ENCODE data around the gene PTEN.
"Not testable (repeated sequence)": the region's sequence is repeated elsewhere in the genome, so short reads cannot be mapped to it uniquely, and the experiment has no call there.

PTEN gene

DNA sequence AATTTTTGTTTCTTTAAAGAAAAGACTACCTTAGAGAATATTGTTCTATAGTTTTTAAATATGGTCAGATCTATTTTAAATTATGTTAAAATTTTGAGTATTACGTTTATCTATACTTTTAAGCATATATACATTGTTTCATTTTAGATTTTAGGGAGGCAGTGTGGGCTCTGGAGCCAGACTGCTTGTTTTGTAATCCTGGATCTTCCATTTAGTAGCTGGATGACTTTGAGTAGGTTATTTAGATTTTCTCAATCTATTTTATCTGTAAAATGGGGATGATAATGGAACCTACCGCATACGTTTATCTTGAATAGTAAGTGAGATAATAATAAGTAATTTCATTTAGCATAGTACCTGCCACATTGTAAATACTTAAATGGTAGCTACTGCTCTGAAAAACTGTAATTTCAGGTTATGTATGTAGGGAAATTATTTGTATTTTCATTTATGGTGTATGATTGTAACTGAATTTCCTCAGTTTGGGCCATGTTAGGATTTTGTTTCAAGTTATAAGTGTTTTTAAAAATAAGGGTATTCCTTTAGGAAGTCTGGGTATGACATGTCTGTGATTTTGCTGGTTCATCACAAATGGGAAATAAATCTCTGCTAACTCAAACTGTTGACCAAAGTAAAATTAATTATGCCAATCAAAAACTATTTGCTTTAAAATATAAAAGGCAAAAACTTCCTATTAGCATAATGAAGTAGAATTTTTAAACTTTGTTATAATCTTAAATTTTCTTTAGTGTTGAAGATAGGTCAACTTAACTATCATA, 6.5 kb downstream of the PTEN start:
- no peak for DNase-seq (ENCODE audit: low spot score)

DNA sequence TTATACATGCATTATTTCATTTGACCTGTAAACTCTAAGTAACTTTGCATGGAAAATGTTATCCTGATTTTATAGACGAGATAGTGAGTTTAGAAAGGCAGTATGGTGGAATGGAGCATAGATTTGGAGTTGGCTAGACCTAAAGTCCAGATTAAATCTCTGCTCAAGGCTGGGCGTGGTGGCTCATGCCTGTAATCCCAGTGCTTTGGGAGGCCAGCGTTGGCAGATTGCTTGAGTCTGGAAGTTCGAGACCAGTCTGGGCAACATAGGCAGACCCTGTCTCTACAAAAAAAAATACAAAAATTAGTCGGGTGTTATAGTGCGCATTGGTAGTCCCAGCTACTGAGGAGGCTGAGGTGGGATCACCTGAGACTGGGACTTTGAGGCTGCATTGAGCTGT, 9.4 kb downstream of the PTEN start:
- DNase-seq (ENCODE audit: low spot score), result no peak

DNA sequence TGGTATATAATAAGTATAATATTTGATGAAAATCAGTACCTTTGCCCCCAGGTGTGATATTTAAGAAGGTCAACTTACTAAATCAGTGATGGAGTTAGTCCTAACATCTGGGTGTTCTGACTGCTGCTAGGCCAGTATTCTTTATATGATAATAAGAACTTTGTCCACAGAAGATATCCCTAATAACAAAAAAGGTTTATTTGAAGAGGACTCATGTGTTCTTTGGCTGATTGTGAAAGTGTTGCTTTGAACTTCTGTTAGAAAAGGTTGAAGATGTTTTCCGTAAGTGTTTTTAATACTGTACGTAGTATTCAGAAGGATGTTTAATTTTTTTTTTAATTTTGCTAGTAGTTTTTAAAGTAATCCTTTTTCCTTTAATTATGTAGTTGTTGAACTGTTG, 10.2 kb downstream of the PTEN start:
- no peak for DNase-seq (ENCODE audit: low spot score)

DNA sequence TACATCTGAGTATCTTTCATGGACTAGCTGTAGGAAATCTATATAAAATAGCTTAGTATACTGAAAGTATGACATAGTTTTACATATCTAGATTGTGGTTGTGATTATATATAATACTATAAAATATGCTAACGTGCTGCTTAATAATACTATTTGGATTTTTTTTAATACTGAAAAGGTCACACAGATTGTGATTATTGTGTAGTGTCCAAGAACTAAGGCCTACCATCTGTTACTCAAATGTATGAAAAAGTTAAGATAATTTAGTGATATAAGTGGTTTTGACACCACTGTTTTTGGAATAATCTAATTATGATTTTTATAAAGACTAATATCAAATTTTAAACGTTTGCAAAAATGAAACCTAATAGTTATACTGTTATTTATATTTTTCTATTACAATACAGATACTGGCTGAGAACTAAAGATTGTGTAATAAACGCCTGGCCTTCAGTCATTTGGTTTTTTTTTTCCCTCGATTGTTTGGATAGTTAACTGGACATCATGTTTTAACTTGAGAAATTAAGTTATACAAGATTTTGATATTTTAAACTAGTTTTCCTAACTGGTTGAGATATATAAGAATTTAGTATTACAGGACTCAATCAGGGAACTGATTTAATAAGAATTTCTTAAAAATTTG, 12.6 kb downstream of the PTEN start:
- DNase-seq (ENCODE audit: low spot score), result no peak

DNA sequence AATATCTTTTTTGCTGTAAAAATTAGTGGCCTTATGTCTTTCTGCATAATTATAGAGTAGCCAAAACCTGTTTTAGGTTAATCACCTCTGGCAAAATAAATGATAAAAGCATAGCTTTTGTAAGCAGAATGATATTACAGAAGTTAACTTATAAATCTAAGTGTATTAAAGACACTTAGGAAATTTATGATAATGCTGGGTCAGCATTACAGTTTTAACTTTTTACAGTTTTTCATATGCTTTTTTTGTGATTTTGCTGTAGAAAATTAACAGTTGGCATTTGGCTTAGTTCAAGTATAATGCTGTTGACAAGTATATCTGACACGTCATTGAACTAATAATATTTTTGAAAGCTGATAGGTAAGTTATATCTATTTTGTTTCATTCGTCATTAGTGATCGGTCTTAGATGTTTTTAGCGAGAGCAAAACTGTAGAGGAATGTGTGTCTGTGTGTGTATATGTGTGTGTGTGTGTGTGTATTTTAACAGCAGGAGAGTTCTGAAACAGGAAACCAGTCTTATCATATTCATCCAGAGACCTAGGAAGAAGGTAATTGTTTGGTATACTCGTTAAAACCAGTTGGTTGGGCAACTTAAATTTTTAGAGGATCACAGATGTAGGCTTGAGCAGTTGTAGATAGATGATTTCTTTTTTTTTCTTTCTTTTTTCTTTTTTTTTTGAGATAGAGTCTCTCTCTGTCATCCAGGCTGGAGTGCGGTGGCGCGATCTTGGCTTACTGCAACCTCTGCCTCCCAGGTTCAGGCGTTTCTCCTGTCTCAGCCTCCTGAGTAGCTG, 15.4 kb downstream of the PTEN start:
- no peak for DNase-seq (ENCODE audit: low spot score)

DNA sequence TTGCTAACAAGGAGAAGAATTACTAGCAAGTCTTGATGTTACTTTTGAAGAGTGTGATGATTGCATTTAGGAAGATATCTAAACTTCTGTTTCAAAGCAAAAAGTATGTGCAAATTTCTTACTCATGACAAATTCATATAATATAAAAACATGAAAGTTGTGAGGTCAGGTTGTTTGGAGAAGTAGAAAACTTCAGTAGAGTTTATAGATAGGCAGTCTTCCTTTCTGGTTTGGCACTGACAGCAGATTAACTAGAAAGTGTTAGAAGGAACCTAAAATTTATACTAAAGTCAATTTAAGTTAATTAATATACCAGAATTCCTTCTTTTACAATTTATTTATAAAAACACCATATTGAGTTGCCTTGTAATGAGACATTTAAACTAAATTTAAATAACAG, 16.9 kb downstream of the PTEN start:
- DNase-seq (ENCODE audit: low spot score), result no peak

DNA sequence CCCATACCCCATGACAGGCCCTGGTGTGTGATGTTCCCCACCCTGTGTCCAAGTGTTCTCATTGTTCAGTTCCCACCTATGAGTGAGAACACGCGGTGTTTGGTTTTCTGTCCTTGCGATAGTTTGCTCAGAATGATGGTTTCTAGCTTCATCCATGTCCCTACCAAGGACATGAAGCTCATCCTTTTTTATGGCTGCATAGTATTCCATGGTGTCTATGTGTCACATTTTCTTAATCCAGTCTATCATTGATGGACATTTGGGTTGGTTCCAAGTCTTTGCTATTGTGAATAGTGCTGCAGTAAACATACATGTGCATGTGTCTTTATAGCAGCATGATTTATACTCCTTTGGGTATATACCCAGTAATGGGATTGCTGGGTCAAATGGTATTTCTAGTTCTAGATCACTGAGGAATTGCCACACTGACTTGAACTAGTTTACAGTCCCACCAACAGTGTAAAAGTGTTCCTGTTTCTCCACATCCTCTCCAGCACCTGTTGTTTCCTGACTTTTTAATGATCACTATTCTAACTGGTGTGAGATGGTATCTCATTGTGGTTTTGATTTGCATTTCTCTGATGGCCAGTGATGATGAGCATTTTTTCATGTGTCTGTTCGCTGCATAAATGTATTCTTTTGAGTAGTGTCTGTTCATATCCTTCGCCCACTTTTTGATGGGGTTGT, 18.1 kb downstream of the PTEN start:
- DNase-seq (ENCODE audit: low spot score), result not testable (repeated sequence)

DNA sequence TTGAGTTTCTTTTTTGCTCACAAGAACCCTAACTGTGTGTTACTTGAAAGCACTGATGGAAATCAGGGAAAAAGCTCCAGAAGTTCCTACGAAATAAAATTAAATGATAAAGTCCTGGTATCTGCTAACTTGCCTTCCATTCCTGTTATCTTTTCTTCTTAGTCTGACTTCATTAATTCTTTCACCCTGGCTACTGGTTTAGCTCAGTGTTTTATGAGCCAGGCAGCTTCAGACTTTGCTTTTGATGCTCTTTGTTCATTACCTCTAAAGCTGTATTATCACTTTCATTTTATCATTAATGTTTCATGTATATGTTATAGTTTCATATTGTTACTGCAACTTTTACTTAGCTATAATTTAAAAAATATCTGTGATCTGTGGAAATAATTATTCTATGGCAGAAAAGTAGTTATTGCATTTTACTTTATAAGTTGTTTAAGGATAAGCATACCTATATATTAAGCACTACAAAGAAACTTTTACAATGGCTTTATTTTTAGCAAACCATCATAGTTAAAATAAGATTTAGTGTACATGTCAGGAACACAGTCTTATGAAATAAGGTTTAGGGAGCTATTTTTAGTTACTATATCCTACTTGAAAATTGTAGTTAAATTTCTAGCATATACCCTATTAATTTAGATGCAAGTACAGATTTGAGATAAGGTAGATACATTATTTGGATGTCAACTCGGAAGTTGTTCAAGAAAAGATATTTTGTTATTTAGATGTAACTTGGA, 19.3 kb downstream of the PTEN start:
- DNase-seq (ENCODE audit: low spot score), result no peak

DNA sequence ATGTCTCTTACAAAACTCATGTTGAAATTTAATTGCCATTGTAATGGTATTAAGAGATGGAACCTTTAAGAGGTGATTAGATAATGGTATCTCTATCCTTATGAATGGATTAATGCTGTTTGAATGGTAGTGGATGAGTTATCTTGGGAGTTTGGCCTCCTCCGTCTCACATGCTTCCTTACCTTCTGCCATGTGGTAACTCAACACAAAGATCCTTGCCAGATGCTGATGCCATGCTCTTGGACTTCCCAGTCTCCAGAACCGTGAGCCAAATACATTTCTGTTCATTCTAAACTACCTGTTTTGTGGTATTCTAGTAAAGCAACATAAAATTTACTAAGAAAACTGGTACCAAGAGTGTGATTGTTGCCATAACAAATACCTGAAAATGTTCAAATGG, 23.2 kb downstream of the PTEN start:
- no peak for DNase-seq (ENCODE audit: low spot score)

DNA sequence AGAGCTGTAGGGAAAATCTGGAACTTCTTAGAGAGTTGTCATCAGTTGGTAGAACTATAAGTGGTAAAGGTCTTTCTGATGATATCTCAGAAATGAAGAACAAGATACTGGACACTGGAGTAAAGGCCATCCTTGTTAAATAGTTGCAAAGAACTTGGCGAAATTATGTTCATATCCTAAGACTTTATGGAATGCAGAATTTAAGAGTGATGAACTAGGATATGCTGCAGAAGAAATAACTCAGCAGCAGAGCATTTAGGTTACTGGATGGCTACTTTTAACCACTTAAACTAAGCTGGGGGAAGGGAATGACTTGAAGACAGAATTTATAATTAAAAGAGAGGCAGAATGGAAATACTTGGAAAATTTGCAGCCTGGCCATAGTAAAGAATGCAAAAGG, 23.7 kb downstream of the PTEN start:
- no peak for DNase-seq (ENCODE audit: low spot score)

DNA sequence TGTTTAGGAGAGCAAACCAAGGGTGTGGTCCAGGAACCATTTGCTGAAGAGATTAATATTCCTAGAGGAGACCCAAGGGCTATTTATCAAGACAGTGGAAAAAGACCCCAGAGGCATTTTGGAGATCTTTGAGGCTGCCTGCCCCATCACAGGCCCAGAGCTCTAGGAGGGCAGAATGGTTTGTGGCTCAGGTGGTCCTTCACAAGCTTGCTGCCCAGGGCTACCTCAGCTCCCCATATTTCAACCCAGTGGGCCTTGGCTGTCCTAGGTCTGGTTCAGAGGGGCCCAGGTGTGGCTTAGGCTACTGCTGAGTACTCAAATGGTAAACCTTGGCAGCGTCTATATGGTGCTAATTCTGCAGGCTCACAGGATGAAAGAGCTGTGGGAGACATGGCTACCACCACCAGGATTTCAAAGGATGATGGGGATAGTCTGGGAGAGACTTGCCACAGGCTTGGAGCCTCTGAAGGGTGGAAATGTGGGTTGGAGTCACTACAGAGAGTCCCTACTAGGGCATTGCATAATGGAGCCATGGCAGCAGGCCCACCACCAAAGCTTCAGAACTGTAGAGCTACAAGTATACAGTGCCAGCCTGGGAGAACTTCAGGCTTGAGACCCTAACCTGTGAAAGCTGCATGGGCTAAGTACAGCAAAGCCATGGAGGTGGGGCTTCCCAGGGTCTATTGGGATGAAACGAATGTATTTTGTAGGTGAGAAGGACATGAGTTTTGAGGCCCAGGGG, 24.3 kb downstream of the PTEN start:
- no peak for DNase-seq (ENCODE audit: low spot score)

DNA sequence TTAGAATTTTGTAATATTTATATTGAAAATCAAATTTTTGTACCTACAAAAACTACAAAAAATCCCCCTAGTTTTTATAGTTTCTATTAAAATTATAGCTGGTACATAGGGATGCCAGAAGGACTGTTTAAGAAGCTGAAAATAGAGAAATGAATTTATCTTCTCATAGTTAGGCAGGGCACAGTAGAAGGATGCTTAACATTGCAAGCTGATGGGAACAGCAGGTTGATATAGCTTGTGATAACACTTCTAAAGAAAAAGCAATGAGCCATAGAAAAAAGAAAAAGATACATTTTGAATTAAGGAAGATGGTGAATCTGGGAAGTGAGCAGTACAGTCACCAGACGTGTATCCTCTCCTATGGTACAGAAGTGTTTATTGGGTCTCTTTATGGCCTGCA, 32.0 kb downstream of the PTEN start:
- DNase-seq (ENCODE audit: low spot score), result no peak

DNA sequence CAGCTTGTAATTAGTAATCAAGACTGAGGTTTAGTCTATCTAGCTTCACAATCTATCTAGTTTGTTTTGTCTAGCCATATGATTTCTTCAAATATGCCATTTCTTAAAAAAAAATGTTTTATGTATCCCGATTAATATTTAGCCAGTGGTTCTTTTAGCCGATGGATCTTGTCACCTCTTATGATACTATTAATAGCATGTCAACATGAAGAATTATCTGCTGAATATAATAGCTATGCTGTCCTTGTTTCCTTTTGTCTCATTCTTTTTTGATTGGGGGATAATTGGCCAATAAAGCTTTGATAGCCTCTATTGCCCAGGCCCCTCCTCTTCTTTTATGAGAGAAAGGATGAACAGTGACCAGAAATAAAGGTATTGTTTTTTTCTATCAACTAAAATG, 32.8 kb downstream of the PTEN start:
- DNase-seq (ENCODE audit: low spot score), result no peak

DNA sequence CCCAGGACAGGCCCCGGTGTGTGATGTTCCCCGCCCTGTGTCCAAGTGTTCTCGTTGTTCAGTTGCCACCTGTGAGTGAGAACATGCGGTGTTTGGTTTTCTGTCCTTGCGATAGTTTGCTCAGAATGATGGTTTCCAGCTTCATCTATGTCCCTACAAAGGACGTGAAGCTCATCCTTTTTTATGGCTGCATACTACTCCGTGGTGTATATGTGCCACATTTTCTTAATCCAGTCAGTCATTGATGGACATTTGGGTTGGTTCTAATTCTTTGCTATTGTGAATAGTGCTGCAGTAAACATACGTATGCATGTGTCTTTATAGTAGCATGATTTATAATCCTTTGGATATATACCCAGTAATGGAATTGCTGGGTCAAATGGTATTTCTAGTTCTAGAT, 34.5 kb downstream of the PTEN start:
- DNase-seq (ENCODE audit: low spot score), result not testable (repeated sequence)

DNA sequence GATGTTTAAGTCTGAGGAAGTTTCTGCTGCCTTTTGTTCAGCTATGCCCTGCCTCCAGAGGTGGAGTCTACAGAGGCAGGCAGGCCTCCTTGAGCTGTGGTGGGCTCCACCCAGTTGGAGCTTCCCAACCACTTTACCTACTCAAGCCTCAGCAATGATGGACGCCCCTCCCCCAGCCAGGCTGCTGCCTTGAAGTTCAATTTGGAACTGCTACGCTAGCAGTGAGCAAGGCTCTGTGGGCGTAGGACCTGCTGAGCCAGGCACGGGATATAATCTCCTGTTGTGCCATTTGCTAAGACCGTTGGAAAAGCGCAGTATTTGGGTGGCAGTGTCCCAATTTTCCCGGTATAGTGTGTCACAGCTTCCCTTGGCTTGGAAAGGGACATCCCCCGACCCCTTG, 40.0 kb downstream of the PTEN start:
- DNase-seq (ENCODE audit: low spot score), result not testable (repeated sequence)

DNA sequence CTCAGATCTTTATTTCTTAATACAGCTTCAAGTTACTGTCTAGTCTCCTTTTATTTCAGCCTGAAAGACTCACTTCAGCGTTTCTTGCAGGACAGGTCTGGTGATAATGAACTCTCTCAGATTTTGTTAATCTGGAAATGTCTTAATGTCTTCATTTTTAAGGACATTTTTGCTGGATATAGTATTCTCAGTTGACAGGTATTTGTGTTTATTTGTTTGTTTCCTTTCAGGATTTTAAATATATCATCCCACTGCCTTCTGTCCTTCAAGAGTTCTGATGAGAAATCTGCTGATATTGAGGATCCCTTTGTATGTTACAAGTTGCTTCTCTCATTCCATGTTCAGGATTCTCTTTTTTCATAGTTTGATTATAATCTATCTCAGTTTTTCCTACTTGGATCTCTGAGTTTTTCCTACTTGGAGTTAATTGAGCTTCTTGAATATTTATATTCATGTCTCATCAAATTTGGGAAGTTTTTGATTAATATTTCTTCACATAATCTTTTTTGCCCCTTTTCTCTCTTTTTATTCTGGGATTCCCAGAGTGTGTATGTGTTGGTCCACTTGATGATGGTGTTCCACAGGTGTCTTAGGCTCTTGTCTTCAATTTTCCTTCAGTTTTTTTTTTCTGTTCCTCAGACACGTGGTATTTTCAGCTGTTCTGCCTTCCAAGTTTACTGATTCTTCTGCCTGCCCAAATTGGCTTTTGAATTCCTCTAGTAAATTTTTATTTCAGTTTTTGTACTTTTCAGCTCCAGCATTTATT, 49.9 kb downstream of the PTEN start:
- no peak for DNase-seq (ENCODE audit: low spot score)

DNA sequence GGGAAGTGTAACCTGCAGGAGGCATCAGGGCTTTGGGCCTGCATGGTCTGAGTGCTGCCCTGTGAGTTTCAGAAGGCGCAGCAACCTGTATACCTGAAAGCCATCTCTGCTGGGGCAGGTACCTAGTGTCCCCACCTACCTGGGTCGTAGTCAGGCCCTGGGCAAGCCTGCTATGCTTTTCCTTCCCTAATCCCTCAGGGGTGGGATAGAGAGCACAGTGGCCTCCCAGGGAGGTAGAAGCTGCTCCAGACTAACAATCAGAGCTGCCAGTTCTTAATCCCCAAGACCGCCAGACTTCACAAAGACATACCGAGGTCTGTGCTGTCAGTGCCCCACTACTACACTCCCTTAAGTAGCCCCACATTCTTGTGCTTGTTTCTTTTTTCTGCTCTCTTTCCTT, 52.0 kb downstream of the PTEN start:
- DNase-seq (ENCODE audit: low spot score), result no peak

DNA sequence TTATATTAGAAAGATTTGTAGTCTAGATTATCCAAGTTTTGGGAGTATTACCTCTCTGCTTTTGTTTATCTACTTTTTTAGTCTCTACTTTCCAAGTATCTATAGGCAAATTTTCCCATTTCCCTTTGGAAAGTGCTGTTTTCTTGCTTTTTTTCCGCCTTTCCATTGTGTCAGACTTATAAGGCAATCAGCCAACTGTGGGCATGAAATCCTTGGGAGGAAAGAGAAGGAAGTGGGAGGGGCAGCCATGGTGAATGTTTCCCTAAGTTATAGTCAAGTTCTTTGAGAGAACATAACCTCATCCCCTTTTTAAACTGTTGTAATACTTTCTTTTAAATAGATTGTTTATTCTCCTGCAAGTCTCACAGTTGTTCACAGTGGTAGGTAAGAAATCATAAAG, 52.6 kb downstream of the PTEN start:
- DNase-seq (ENCODE audit: low spot score), result no peak

DNA sequence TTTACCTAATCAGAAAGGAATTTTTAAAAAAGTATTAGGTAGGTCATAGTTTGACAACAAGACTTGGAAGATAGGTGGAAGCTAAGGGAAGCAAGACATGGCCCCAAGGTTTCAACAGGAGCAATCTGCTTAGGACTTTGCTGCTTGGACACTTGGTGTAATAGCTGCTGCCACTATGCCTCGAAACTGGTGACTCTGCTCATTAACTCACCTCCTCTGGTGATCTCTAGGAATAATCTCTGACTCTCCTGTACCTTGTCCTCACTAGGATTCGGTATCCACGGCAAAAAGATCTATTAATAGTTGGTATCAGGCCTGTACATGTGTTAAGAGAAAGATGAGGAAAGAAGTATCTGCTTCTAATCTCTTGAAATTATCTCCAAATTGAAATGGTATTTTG, 53.1 kb downstream of the PTEN start:
- DNase-seq (ENCODE audit: low spot score), result no peak

DNA sequence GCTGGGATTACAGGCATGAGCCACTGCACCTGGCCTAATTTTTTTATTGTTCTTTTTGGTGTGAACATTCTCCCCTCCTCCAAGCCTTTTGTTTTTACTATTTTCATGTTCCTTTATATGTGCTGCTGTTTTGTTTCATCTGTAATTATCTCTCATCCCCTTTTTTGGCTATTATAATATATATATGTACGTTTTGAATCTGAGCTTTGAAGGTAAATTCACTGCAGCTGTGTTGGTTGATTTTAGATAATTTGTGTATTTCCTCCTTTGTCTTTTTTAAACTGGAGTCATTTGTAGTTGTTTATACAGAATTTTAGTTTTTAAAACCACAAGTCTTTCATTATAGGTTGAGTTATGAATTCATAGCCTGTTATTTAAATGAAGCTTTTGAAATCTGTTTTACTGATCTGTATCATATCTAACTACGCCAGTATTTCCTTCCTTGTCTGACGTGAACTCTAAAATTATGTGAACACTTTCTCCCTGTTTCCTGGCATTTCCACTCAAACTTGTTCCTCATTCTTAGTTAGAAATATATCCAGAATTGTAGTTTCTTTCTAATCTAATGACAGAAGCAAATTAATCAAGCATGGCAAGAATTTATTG, 54.9 kb downstream of the PTEN start:
- no peak for DNase-seq (ENCODE audit: low spot score)
